Subcutaneous abdominal adipose tissue (tissue), 5 donors: ENCODE measurements around the gene SERINC1.

Source experiments
- H3K27ac ChIP-seq: one replicate; pipeline ENCODE4 v1.7.0; 2013; ENCODE audit warnings: low read depth, mild to moderate bottlenecking, inconsistent platforms, low read length, moderate library complexity
- H3K27me3 ChIP-seq, 5 donors: one replicate each; pipeline ENCODE4 v1.7.0; 2013; ENCODE audit warnings: low read length in 5 of 5, inconsistent platforms in 1 of 5; ENCODE audit not compliant: control insufficient read depth in 5 of 5, insufficient read depth in 4 of 5
- H3K36me3 ChIP-seq, 5 donors: one replicate each; pipeline ENCODE4 v1.7.0; 2013; ENCODE audit warnings: low read length in 5 of 5; ENCODE audit not compliant: control insufficient read depth in 5 of 5, insufficient read depth in 5 of 5
- H3K4me1 ChIP-seq, 5 donors: one replicate each; pipeline ENCODE4 v1.7.0; 2013; ENCODE audit warnings: low read length in 5 of 5, mild to moderate bottlenecking in 3 of 5, moderate library complexity in 1 of 5; ENCODE audit not compliant: control insufficient read depth in 5 of 5, insufficient read depth in 5 of 5
- H3K4me3 ChIP-seq, 5 donors: one replicate each; pipeline ENCODE4 v1.7.0; 2013; ENCODE audit warnings: low read length in 5 of 5, low read depth in 1 of 5
- H3K9ac ChIP-seq, 5 donors: one replicate each; pipeline ENCODE4 v1.7.0; 2013; ENCODE audit warnings: low read length in 5 of 5, mild to moderate bottlenecking in 4 of 5, moderate library complexity in 3 of 5
- H3K9me3 ChIP-seq, 5 donors: one replicate each; pipeline ENCODE4 v1.7.0; 2013; ENCODE audit warnings: low read length in 5 of 5; ENCODE audit not compliant: control insufficient read depth in 5 of 5
- donor health status: healthy.
- donor health status: healthy.
- donor health status: healthy.
- donor health status: healthy.
- donor health status: healthy.

The SERINC1 gene

GRCh38 chr6:122422003-122422402, 49.6 kb downstream of the SERINC1 start:
- H3K36me3 ChIP-seq: peaks cover 24 to 67% (median 34%) of the 10 kb centered on the region in 5 donors
- H3K4me3 ChIP-seq: no peak overlapping the region
- no peaks in the 10 kb centered on the region for H3K4me1 ChIP-seq
- H3K27me3 ChIP-seq: no peaks in the 10 kb centered on the region
- no peak overlapping the region for H3K9ac ChIP-seq
- H3K27ac ChIP-seq: no peak overlapping the region
- no peaks in the 10 kb centered on the region for H3K9me3 ChIP-seq

- Histone ChIP-seq H3K4me1 (no peaks in the 10 kb centered on the region), H3K9ac (no peak overlapping the region), H3K4me3 (no peak overlapping the region), H3K27me3 (no peaks in the 10 kb centered on the region), H3K36me3 (peaks cover 12 to 44% (median 16%) of the 10 kb centered on the region in 5 donors), H3K27ac (no peak overlapping the region), H3K9me3 (no peaks in the 10 kb centered on the region)
These were observed 54.8 kb downstream of the SERINC1 start for GRCh38 chr6:122416825-122417224.

GRCh38 chr6:122412001-122412400, 59.6 kb downstream of the SERINC1 start:
- H3K36me3 ChIP-seq: peaks cover 0 to 19% (median 3%) of the 10 kb centered on the region in 5 donors
- no peak overlapping the region for H3K27ac ChIP-seq
- H3K27me3 ChIP-seq: no peaks in the 10 kb centered on the region
- no peaks in the 10 kb centered on the region for H3K4me1 ChIP-seq
- H3K9ac ChIP-seq: no peak overlapping the region
- H3K4me3 ChIP-seq: no peak overlapping the region
- no peaks in the 10 kb centered on the region for H3K9me3 ChIP-seq

- Histone ChIP-seq H3K27me3 (no peaks in the 10 kb centered on the region), H3K9ac (no peak overlapping the region), H3K9me3 (no peaks in the 10 kb centered on the region), H3K4me3 (no peak overlapping the region), H3K4me1 (peaks cover 0 to 8% (median 5%) of the 10 kb centered on the region in 5 donors), H3K36me3 (peaks cover 0 to 12% (median 3%) of the 10 kb centered on the region in 5 donors), H3K27ac (no peak overlapping the region)
These were observed 62.7 kb downstream of the SERINC1 start for GRCh38 chr6:122408702-122409458.

- Histone ChIP-seq H3K36me3 (peaks cover 0 to 8% (median 3%) of the 10 kb centered on the region in 5 donors), H3K27me3 (no peaks in the 10 kb centered on the region), H3K27ac (no peak overlapping the region), H3K4me3 (no peak overlapping the region), H3K9me3 (no peaks in the 10 kb centered on the region), H3K4me1 (peaks cover 0 to 8% (median 5%) of the 10 kb centered on the region in 5 donors), H3K9ac (no peak overlapping the region)
These were observed 63.4 kb downstream of the SERINC1 start for GRCh38 chr6:122408240-122408639.

- peaks cover 0 to 8% (median 5%) of the 10 kb centered on the region in 5 donors for H3K4me1 ChIP-seq
- no peak overlapping the region for H3K4me3 ChIP-seq
- H3K27me3 ChIP-seq: no peaks in the 10 kb centered on the region
- H3K9me3 ChIP-seq: no peaks in the 10 kb centered on the region
- H3K27ac ChIP-seq: no peak overlapping the region
- peaks cover 0 to 4% (median 2%) of the 10 kb centered on the region in 5 donors for H3K36me3 ChIP-seq
- no peak overlapping the region for H3K9ac ChIP-seq
These were observed 63.9 kb downstream of the SERINC1 start for GRCh38 chr6:122407712-122408111.

- Histone ChIP-seq H3K9me3 (no peaks in the 10 kb centered on the region), H3K27ac (no peak overlapping the region), H3K9ac (no peak overlapping the region), H3K36me3 (no peaks in the 10 kb centered on the region), H3K4me1 (peaks cover 0 to 12% (median 5%) of the 10 kb centered on the region in 5 donors), H3K4me3 (no peak overlapping the region), H3K27me3 (no peaks in the 10 kb centered on the region)
These were observed 65.4 kb downstream of the SERINC1 start for GRCh38 chr6:122406187-122406586.

- Histone ChIP-seq H3K4me1 (peaks cover 0 to 19% (median 13%) of the 10 kb centered on the region in 5 donors), H3K4me3 (no peak overlapping the region), H3K27ac (no peak overlapping the region), H3K27me3 (no peaks in the 10 kb centered on the region), H3K36me3 (no peaks in the 10 kb centered on the region), H3K9me3 (no peaks in the 10 kb centered on the region), H3K9ac (no peak overlapping the region)
These were observed 66.2 kb downstream of the SERINC1 start for GRCh38 chr6:122405417-122405816.

GRCh38 chr6:122404444-122404843, 67.2 kb downstream of the SERINC1 start:
- H3K4me3 ChIP-seq: no peak overlapping the region
- no peak overlapping the region for H3K9ac ChIP-seq
- H3K27me3 ChIP-seq: no peaks in the 10 kb centered on the region
- H3K27ac ChIP-seq: no peak overlapping the region
- no peaks in the 10 kb centered on the region for H3K9me3 ChIP-seq
- peaks cover 0 to 24% (median 18%) of the 10 kb centered on the region in 5 donors for H3K4me1 ChIP-seq
- no peaks in the 10 kb centered on the region for H3K36me3 ChIP-seq

- no peaks in the 10 kb centered on the region for H3K9me3 ChIP-seq
- peaks cover 0 to 27% (median 24%) of the 10 kb centered on the region in 5 donors for H3K4me1 ChIP-seq
- H3K4me3 ChIP-seq: no peak overlapping the region
- H3K36me3 ChIP-seq: no peaks in the 10 kb centered on the region
- H3K27ac ChIP-seq: no peak overlapping the region
- no peak overlapping the region for H3K9ac ChIP-seq
- no peaks in the 10 kb centered on the region for H3K27me3 ChIP-seq
These were observed 70.5 kb downstream of the SERINC1 start for GRCh38 chr6:122401104-122401503.
